HG03558 (cell line): ENCODE results near the gene ARHGAP1.
"Not testable (repeated sequence)": the region's sequence is repeated elsewhere in the genome, so short reads cannot be mapped to it uniquely, and the experiment has no call there.

ENCODE experiments used
- ATAC-seq: cut with Tn5 transposase; IDR thresholded peaks from one replicate; pipeline ENCODE4 v1.9.1; 2021; ENCODE audit warnings: moderate number of reproducible peaks; ENCODE audit not compliant: unreplicated experiment; ENCODE audit errors: extremely low read depth

The ARHGAP1 gene

DNA sequence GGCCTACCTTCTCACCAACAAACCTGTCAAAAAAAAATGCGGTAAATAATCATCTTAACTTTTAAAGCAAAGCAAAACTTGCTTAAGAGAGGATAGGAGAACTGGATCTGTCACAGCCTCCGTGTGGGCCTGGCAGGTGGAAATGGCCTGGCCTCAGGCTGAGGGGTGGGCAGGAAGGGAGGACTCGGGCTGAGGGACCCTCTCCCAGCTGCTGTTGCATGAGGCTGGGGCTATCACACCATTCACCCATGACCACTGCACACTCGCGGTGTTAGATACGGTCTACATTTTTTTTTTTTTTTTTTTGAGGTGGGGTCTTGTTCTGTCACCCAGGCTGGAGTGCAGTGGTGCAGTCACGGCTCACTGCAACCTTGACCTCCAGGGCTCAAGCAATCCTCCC, 24.5 kb downstream of the ARHGAP1 start:
- ATAC-seq, result no peak

DNA sequence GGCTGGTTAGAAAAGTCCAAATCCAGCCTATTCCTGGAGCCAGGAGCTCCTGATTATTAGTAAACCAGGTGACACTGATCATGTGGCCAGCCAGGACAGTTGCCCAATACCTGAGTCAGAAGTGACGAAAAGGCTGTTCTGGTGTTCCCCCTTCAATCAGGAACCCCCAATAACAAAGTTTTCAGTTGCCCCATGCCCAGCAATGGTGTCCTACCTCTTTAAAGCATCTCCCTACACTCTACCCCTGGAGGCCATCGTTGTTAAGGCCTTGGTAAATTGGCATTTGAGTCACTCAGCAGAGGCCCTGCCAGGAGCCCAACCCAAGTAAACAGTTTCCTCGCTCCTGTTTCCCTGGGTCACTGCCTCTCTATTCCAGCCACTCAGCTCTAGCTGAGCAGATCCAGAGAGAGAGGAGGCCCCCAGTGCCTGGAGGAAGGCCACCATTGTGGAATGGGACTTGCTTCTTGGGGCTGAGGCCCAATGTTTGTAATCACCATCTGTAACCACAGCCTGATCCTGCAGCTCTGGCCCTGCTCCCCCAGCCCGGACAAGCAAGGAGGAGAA, 25.0 kb downstream of the ARHGAP1 start:
- no peak for ATAC-seq

DNA sequence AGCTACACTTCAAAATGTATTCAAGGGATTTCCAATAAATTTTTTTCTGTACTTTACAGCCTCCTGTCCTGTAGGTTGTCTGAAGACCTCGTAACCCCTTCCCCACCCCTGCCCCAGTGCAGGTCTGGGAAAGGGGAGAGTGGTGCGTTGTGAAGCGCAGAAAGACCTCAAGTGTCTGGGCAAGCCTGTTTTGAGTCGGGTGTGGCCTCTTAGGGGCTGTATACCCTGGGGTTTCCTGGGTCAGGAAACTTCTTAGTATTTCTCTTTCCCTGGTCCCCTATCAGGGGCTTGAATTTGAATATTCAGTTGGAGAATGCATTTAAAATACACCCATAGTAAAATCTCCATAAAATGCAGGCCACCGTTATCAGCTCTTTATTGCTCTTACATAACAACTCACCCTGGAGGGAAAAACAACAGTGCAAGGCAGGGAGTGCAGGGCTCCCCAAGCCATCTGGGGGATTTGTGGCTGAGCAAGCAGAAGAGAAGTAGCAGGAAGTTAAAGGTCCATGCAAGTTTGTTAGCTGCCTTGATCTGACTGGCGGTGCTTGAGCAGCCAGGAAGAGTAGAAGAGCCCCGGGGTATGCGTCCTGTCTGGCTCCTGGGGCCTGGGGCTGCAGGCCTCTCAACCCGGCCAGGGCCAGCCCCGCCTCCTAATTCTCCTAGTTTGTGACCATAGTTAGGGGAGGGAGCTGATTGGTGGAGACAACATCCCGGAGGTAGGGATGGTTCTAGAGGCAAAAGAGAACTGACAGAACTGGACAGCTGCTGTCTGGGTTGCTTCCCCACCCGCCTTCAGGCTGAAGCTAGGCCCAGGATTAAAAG, 25.7 kb downstream of the ARHGAP1 start:
- no peak for ATAC-seq

DNA sequence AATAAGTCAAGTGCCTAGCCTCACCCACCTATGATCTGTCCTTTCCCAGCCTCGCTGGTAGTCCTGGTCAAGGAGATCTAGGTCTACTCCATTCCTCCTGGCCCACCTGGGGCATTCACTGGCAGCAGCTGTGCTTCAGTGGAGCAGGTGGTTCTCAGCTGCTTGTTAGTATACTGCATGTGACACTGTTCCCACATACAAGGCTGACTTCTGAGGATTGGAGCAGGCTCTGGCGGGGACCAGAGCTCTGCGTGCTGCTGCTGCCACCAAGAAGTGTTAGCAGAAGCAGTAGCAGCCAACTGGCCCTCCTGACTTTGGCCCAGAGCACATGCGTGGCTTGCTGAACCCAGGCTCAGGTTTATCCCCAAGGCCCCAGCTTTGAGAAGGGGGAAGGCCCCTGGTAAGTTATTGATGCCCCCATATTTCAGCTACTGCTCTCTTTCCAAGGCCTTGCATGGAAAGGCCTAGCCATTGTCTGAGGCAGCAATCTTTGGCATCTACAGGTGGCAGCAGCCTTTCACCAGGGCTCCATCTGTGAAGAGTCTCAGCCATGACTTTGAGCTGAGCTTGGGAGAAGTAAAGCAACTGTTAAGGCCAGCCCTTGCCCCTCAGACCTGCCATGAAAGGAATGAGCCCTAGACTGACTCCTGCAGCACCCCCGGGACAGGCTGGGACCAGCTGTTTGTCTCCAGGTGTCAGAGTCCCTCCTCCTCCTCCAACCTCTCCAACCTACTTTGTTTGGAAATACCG, 26.5 kb downstream of the ARHGAP1 start:
- ATAC-seq, result no peak

DNA sequence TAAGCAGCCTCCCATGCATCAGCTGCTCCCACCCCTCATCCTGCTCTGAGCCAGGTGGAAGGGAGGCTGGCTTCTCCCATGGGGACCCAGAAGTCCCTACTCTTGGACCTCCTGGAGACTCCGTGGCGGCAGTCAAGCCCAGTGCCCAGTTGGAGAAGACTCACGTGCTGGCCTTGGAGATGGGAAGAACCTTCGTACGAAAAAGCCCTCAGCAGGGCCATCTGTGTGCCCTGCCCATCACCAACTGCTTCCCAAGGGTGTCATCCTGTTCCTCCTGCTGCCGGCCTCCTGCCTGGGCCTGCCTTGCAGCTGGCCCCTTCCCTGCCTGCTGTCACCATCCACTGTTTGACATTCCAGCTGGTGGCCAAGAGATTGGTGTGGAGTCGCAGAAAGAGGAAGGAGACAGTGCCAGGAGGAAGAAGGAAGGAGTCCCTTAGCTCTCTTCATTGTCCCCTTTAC, 28.0 kb downstream of the ARHGAP1 start:
- no peak for ATAC-seq

DNA sequence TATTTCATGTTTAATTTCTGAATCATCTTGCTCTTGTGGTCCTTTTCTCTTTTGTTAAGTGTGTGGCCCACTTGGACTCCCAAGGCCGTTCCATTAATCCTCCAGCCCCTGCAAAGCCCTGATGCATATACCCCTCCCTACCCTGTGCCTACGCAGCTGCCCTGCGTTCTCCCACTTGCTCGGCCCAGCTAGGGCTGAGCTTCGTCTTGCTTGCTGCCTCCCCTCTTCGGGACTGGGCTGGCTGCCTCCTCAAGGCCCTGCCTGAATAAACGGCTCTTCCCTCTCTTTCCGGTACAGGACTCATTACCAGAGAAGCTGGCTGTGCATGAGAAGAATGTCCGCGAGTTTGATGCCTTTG, 28.5 kb downstream of the ARHGAP1 start:
- no peak for ATAC-seq

DNA sequence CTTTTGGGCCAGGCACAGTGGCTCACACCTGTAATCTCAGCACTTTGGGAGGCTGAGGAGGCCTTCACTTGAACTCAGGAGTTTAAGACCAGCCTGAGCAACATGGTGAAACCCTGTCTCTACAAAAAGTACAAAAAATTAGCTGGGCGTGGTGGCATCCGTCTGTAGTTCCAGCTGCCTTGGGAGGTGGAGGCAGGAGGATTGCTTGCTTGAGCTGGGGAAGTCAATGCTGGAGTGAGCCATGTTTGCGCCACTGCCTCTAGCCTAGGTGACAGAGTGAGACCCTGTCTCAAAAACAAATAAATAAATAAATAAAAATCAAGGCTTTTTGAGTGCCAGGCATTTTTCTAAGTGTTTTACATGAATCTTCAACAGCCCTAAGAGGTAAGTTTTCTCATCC, 29.9 kb downstream of the ARHGAP1 start:
- not testable (repeated sequence) for ATAC-seq

DNA sequence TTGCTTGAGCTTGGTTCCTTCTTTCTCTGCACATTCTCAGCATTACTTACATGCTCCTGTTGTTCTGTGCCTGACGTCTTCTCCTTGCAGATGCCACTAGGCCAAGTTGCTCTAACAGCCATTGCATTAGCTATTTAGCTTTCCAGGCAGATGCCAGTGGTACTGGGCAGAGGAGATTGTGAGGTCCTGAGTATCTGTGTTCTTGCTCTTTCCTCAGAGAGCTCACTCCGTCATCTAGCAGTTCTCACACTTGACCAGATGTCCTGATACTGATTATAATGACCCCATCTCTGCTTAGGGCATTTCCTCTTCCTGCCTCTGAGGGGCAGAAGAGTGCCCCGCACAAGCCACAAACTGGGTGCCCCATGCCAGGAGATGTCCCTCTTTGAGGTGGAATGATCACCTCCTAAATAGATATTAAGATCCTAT, 30.7 kb downstream of the ARHGAP1 start:
- ATAC-seq, result no peak

DNA sequence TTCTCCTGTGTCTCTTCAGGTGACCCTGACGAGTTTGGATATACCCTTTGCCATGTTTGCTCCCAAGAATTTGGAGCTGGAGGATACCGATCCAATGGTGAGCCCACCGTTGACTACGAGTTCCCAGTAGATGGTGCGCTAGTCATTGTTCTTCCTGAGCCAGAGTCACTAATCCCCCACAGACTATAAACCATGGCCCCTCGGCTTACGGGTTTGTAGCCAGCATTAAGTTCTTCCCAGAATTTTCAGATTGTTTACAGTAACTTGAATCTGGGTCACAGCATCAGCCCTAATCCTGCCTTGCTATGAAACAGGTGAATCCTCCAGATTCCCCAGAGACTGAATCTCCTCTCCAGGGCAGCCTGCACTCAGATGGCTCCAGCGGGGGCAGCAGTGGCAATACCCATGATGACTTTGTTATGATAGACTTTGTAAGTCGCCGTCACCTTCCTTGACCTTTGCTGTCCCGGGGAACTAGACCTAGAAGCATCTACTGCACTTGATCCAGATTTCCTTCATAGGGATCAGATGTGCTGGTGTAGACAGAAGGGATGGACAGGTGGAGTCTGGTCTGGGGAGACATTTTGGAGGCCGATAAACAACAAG, 31.8 kb downstream of the ARHGAP1 start:
- no peak for ATAC-seq

DNA sequence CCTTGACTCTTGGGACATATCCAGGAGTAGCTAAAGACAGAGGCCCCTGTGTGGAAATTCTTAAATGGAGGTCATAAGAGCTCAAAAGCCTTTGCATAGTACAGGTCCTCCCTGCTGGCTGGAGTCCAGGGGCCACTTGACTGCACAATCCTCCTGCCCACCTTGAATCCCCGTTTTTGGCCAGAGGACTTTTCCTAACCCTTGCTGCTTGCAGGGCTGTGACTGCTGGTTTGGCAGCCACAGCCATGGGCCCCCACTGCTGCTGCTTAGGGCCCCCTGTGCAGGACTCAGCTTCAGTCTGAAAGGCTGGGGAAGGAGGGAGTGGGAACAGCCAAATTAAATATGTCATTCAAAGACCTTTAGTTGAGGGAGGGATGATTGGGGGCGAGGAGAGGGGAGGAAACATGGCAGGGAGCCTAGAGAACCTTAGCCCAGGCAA, 33.4 kb downstream of the ARHGAP1 start:
- no peak for ATAC-seq

DNA sequence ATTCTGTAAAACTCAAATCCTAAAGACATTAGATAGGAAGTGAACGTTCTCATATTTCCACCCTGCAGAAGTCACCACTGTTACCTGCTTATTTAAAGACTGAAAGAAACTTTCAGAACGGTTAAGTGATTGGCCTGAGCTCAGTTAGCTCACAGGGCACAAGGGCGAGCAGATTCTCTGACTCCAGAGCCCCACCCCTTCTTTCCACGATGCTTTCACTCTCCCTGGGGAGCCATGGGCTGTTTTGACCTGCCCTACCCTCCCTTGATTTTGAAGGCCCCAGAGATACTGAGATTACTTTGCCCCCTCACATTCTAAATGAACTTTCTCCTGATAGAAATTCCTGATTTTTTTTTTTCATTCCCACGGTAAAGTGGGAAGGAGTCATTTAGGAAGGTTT, 33.9 kb downstream of the ARHGAP1 start:
- ATAC-seq, result no peak

DNA sequence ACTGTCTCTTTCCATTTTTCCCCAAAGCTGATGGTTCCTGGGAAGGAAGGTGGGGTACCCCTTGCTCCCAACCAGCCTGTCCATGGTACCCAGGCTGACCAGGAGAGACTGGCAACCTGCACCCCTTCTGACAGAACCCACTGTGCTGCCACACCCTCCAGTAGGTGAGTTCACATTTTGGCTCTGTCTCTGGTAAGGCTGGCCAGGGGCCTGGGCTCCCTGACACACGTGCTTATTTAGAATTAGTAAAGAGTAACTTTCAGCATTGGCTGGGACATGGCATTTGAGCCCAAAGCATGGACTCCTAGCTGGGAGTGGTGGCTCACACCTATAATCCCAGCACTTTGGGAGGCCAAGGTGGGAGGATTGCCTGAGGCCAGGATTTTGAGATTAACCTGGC, 35.1 kb downstream of the ARHGAP1 start:
- ATAC-seq, result no peak

DNA sequence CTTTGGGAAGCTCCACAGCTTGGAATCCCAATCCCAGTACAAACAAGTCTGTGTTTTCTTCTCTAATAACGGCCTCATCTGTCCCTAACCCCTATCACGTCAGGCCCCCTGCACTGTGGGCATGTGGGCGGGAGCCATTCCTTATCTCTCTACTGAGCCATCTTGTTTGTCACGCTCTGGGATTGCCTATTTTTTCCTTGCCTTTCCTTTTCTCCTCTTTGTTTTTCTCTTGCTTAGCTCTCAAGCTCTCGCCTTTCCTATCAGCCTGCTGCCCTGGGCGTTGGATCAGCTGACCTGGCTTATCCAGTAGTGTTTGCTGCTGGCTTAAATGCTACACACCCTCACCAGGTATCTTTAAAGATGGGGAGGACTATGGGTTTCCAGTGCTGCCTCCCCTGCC, 35.8 kb downstream of the ARHGAP1 start:
- no peak for ATAC-seq

DNA sequence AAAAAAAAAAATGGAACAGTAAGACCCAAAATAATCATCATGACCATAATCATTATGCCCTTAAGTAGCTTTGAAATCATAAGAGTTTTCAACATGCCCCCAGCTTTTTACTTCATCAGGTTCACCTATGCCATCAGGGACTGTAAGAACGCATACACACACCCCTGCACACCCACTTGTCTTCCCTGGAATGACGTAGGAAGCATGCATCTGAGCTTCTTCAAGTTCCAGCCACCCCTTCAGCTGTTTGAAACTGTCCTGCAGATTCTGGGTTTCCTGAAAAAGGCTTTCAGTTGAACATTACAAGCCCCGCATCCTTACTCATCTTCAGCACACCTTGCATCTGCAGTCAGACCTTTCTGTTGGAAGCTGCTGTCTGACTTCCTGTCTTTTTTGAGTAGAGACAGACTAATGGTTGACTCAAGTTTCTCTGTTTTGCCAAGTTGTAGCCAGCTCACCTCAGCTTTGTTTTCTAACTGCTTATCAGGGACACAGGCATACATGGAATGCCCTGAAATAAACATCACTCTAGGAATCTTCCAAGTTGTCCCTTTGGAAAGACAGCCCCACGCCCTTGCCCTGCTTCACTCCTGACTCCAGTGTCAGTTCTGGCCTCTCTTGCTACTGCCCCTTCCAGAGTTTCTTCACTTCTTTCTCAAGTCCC, 37.0 kb downstream of the ARHGAP1 start:
- ATAC-seq, result no peak

DNA sequence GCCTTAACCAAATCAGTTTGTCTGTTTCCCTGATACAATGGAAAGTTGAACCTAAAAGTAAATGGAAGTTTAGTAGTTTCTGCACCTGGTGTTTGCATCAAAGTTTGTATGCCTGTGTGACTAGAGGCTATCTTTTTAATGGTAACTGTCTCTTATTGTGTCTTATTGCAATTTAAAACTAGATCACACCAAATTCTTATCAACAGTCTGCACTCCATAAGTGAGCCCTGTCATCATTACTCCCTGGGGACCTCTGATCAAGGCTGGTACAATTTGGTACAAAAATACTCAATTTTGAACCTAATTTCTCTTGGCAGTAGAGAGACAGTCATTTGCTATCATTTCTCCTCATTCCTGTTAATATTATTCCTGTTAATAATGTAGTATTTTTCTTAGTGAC, 38.1 kb downstream of the ARHGAP1 start:
- ATAC-seq, result no peak

DNA sequence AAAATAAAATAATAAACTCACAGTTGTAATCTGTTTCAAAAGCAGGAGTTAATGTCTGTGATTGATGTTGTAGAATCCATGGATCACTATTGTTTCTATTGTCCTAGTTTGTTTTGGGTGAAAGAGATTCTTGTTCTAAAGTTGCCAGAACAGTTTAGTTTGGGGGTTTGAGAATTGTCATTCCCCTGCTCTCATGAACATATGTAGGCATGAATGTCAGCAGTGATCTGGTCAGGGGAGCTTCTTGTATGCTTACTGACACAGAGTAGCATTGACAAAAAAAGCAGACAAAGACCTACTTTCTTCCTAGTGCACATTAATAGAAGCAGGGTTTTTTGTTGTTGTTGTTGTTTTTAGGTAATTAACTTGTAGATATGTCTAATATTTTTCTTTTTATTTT, 38.6 kb downstream of the ARHGAP1 start:
- no peak for ATAC-seq

DNA sequence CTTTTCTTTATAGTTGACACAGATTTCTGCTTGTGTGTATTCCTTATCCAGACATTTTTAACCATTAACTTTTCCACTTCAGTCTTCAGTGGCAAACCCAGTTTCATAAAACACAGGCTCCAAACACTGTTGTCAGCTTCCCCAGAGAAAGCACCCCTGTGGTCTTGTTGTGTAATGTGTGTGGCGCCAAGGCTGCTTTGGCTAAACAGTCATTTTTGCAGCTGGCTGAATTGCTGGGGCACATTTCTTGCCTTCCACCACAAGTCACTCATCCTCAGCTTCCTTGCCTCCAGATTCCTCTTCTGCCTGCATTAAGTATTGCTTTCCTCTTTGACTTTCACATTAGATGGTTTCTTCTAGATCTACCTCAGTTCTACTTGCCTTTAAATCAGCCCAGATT, 40.5 kb downstream of the ARHGAP1 start:
- no peak for ATAC-seq

DNA sequence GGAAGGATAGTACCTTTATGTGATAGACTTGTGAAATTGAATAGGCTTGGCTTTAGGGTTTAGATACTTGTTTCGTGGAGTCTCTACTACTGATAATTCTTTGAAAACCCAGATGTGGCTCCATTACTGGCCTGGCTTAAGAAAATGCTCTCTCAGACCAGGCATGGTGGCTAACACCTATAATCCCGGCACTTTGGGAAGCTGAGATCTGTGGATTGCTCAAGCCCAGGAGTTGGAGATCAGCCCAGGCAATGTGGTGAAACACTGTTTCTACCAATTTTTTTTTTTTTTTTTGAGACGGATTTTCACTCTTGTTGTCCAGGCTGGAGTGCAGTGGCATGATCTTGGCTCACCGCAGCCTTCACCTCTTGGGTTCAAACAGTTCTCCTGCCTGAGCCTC, 42.2 kb downstream of the ARHGAP1 start:
- ATAC-seq, result no peak

DNA sequence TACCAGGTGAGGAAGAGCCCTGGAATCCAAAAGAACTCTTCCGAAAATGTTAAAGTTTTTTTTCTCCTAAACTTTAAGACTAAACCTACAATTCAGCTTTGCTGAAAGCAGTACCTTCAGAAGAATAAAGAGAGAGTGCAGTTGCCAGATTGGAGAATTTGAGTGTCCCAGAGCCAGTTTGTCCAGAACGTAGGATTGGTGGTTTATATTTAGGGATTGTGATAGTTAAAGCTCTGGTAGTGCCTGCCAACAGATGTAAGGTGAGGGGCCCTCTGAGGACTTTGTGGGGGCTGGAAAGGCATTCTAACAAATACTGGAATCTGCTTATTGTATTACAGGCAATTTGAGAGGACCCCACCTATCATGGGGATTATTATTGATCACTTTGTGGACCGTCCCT, 43.2 kb downstream of the ARHGAP1 start:
- no peak for ATAC-seq

DNA sequence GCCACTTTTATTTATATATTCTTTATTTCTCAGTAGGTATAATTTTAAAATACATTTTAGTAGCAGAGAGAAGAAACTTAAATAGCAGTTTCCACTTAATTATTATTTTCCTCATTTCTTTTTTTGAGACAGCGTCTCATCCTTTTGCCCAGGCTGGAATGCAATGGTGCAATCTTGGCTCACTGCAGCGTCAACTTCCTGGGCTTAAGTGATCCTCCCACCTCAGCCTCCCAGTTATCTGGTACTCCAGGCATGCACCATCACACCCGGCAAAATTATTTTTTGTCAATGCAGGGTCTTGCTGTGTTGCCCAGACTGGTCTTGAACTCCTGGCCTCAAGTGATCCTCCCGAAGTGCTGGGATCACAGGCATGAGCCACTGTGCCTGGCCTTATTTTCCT, 44.8 kb downstream of the ARHGAP1 start:
- ATAC-seq, result no peak
